Gastrocnemius medialis (tissue), 4 donors: ENCODE data around the gene KLHL29. TPM values are rescaled to one million over a fixed set of nuclear protein-coding genes. Genes with fewer than 3 reads are reported as not detected.
A peak's percentile ranks its signal among the peaks of the same experiment; 100 is the strongest.

Experiments used
- ATAC-seq, 2 donors: fragments of 150-250 bp; one replicate each; pipeline ENCODE4 v1.9.1; 2016
- DNase-seq, 2 donors: peaks; one replicate each; pipeline ENCODE4 v3.0.0-alpha.2; 2019
- H3K27ac ChIP-seq, 4 donors: fragments of 200-600 bp; sonication (generic); 1 replicate in 1 of 4; 2 replicates in 3 of 4; pipeline ENCODE4 v1.5.1; 2016 to 2018; ENCODE audit warnings: mild to moderate bottlenecking in 2 of 4, moderate library complexity in 1 of 4
- H3K27me3 ChIP-seq, 3 donors: fragments of 200-600 bp; sonication (generic) in 2 of 3; 1 replicate in 1 of 3; 2 replicates in 2 of 3; pipeline versions ENCODE4 v1.5.1 to v1.6.0; 2016 to 2019; ENCODE audit warnings: mild to moderate bottlenecking in 1 of 3, moderate library complexity in 1 of 3
- H3K36me3 ChIP-seq, 2 donors: fragments of 200-600 bp; sonication (generic) in 1 of 2; one replicate each; pipeline ENCODE4 v1.5.1; 2017 to 2018
- H3K4me1 ChIP-seq, 2 donors: fragments of 200-600 bp; sonication (generic) in 1 of 2; one replicate each; pipeline ENCODE4 v1.5.1; 2016 to 2017; ENCODE audit warnings: mild to moderate bottlenecking in 2 of 2
- H3K4me3 ChIP-seq, 4 donors: fragments of 200-600 bp; sonication (generic) in 3 of 4; 1 replicate in 1 of 4; 2 replicates in 3 of 4; pipeline ENCODE4 v1.5.1; 2016 to 2019; ENCODE audit warnings: mild to moderate bottlenecking in 2 of 4
- H3K9me3 ChIP-seq, 3 donors: fragments of 200-600 bp; sonication (generic) in 2 of 3; 1 replicate in 1 of 3; 2 replicates in 2 of 3; pipeline ENCODE4 v1.5.1; 2016 to 2019
- CTCF ChIP-seq, 5 experiments: fragments of 450-650 bp in 3 of 5; fragments of 200-600 bp in 2 of 5; sonication (generic) in 2 of 5; IDR thresholded peaks in 4 of 5; conservative IDR thresholded peaks in 1 of 5; 1 replicate in 4 of 5; 2 replicates in 1 of 5; pipeline ENCODE4 v1.5.1; 2016 to 2019; ENCODE audit warnings: antibody characterized with exemption in 5 of 5, mild to moderate bottlenecking in 3 of 5, moderate library complexity in 3 of 5
- POLR2A ChIP-seq, 2 donors: fragments of 450-650 bp; IDR thresholded peaks; one replicate each; pipeline ENCODE4 v1.6.1; 2017; ENCODE audit warnings: antibody characterized with exemption in 2 of 2, mild to moderate bottlenecking in 2 of 2, moderate library complexity in 2 of 2
- in situ Hi-C, 4 donors: fragments of 200-750 bp; cut with MboI; loops; one replicate each; pipeline versions ENCODE4 v1.15.0 to v1.8.0; 2017; ENCODE audit warnings: low sequenced_read_pairs in 4 of 4
- intact Hi-C: fragments of 100-400 bp; cut with DNase I; formaldehyde crosslinking; loops from one replicate; pipeline ENCODE4 v1.15.1; 2023; ENCODE audit warnings: low total_unique reads
- total RNA-seq, 4 donors: library from RNA; depleted of rRNA; stranded (reverse); fragments of >200 nt; gene quantifications; one replicate each; pipeline versions ENCODE4 v1.1.0 to v1.2.3, GENCODE V29; 2016

The KLHL29 gene
- total RNA-seq, 4 donors from 2014 or later = 4.3 to 24.9 (median 8.7) TPM

GRCh38 chr2:23615216-23616020 lies 230.4 kb downstream of the KLHL29 start:
- no peak for TF ChIP-seq CTCF (IDR thresholded peaks at IDR 0.05 in 4 of 5, conservative IDR thresholded peaks at IDR 0.05 in 1 of 5)
- TF ChIP-seq POLR2A (IDR thresholded peaks at IDR 0.05) = no peak
- Histone ChIP-seq H3K27me3 (no peaks in the 10 kb centered on the region), H3K36me3 (peaks cover 0 to 7% of the 10 kb centered on the region in 2 donors), H3K4me3 (no peak overlapping the region), H3K27ac (peak overlapping the region; percentile 61 to 76 (median 67)), H3K9me3 (no peaks in the 10 kb centered on the region), H3K4me1 (peaks cover 15 to 17% of the 10 kb centered on the region in 2 donors)
- intact Hi-C loops = loop anchor here (2.0 to 5.0 kb wide), 2 partner anchors 91 to 233 kb away; no protein-coding TSS in a partner anchor
- DNase-seq (no peak), ATAC-seq (no peak)
- in situ Hi-C loops = no loop called here

GRCh38 chr2:23616630-23617029 lies 231.7 kb downstream of the KLHL29 start:
- TF ChIP-seq CTCF (IDR thresholded peaks at IDR 0.05 in 4 of 5, conservative IDR thresholded peaks at IDR 0.05 in 1 of 5) (no peak), POLR2A (IDR thresholded peaks at IDR 0.05) (no peak)
- intact Hi-C loops = loop anchor here (2.0 to 5.0 kb wide), 2 partner anchors 92 to 234 kb away; no protein-coding TSS in a partner anchor
- ATAC-seq (no peak), DNase-seq (no peak)
- peaks cover 0 to 2% of the 10 kb centered on the region in 2 donors for H3K36me3 ChIP-seq
- H3K4me1 ChIP-seq = peaks cover 19 to 23% of the 10 kb centered on the region in 2 donors
- peak overlapping the region; percentile 61 to 76 (median 67) for H3K27ac ChIP-seq
- in situ Hi-C loops = no loop called here
- H3K9me3 ChIP-seq = no peaks in the 10 kb centered on the region
- H3K27me3 ChIP-seq = no peaks in the 10 kb centered on the region
- no peak overlapping the region for H3K4me3 ChIP-seq

- Histone ChIP-seq H3K9me3 (no peaks in the 10 kb centered on the region), H3K4me3 (peak overlapping the region in 3 of 4 donors; percentile 8 to 21 (median 10)), H3K4me1 (peaks cover 19 to 23% of the 10 kb centered on the region in 2 donors), H3K36me3 (no peaks in the 10 kb centered on the region), H3K27ac (peak overlapping the region; percentile 61 to 76 (median 67)), H3K27me3 (no peaks in the 10 kb centered on the region)
- intact Hi-C loops (loop anchor here (2.0 to 5.0 kb wide), 2 partner anchors 92 to 235 kb away; no protein-coding TSS in a partner anchor), in situ Hi-C loops (no loop called here)
- DNase-seq (peak; percentile 55 to 75), ATAC-seq (peak; percentile 71 to 86)
- TF ChIP-seq POLR2A (IDR thresholded peaks at IDR 0.05) (no peak), CTCF (IDR thresholded peaks at IDR 0.05 in 4 of 5, conservative IDR thresholded peaks at IDR 0.05 in 1 of 5) (peak; percentile 23 to 69 (median 62))
Observed at GRCh38 chr2:23617167-23617810, 232.3 kb downstream of the KLHL29 start.

- in situ Hi-C loops (no loop called here), intact Hi-C loops (loop anchor here (2.0 to 5.0 kb wide), 2 partner anchors 93 to 236 kb away; no protein-coding TSS in a partner anchor)
- Histone ChIP-seq H3K27me3 (no peaks in the 10 kb centered on the region), H3K9me3 (no peaks in the 10 kb centered on the region), H3K27ac (peak overlapping the region; percentile 61 to 76 (median 67)), H3K4me1 (peaks cover 19 to 23% of the 10 kb centered on the region in 2 donors), H3K4me3 (peak overlapping the region in 3 of 4 donors; percentile 8 to 21 (median 10)), H3K36me3 (no peaks in the 10 kb centered on the region)
- peak; percentile 21 to 31 for ATAC-seq
- peak in 1 of 2 donors; percentile 40 for DNase-seq
- TF ChIP-seq CTCF (IDR thresholded peaks at IDR 0.05 in 4 of 5, conservative IDR thresholded peaks at IDR 0.05 in 1 of 5) (no peak), POLR2A (IDR thresholded peaks at IDR 0.05) (no peak)
Observed at GRCh38 chr2:23617811-23618215, 232.8 kb downstream of the KLHL29 start.
